GM23248 (cell line): ENCODE measurements around the gene CFAP57. TPM values are rescaled to one million over a fixed set of nuclear protein-coding genes. Genes with fewer than 3 reads are reported as not detected.

Experiments used
- DNase-seq: peaks from one replicate; pipeline ENCODE4 v3.0.0-alpha.2; 2015
- H2AFZ ChIP-seq: fragments of 200-600 bp; sonication (generic); 2 replicates; pipeline ENCODE4 v1.6.1; 2016; ENCODE audit warnings: antibody characterized with exemption
- H3F3A ChIP-seq: fragments of 200-600 bp; sonication (generic); 2 replicates; pipeline ENCODE4 v1.6.1; 2016; ENCODE audit warnings: mild to moderate bottlenecking, antibody characterized with exemption, mixed run types; ENCODE audit not compliant: insufficient read depth
- H3K27ac ChIP-seq: fragments of 200-600 bp; sonication (generic); 2 replicates; pipeline ENCODE4 v1.5.1; 2016; ENCODE audit warnings: mild to moderate bottlenecking
- H3K27me3 ChIP-seq: fragments of 200-600 bp; sonication (generic); replicated peaks from 2 replicates; pipeline ENCODE4 v1.6.1; 2016; ENCODE audit warnings: mild to moderate bottlenecking; ENCODE audit not compliant: insufficient read depth
- H3K36me3 ChIP-seq: fragments of 200-600 bp; sonication (generic); 2 replicates; pipeline ENCODE4 v1.6.1; 2016; ENCODE audit warnings: low read depth, mild to moderate bottlenecking
- H3K4me1 ChIP-seq: fragments of 200-600 bp; sonication (generic); 2 replicates; pipeline ENCODE4 v1.6.1; 2016; ENCODE audit warnings: mild to moderate bottlenecking; ENCODE audit not compliant: insufficient read depth
- H3K4me2 ChIP-seq: fragments of 200-600 bp; sonication (generic); one replicate; pipeline ENCODE4 v1.6.1; 2016; ENCODE audit warnings: mild to moderate bottlenecking; ENCODE audit not compliant: unreplicated experiment
- H3K4me3 ChIP-seq: fragments of 200-600 bp; sonication (generic); 2 replicates; pipeline ENCODE4 v1.5.1; 2016; ENCODE audit warnings: mild to moderate bottlenecking
- H3K79me2 ChIP-seq: fragments of 200-600 bp; sonication (generic); 2 replicates; pipeline ENCODE4 v1.6.1; 2016; ENCODE audit warnings: mild to moderate bottlenecking; ENCODE audit not compliant: insufficient read depth
- H3K9ac ChIP-seq: fragments of 200-600 bp; sonication (generic); 2 replicates; pipeline ENCODE4 v1.6.1; 2016; ENCODE audit warnings: mild to moderate bottlenecking
- H3K9me2 ChIP-seq: fragments of 200-600 bp; sonication (generic); 2 replicates; pipeline ENCODE4 v1.6.1; 2016; ENCODE audit warnings: mixed run types, mild to moderate bottlenecking, moderate library complexity; ENCODE audit not compliant: insufficient read depth
- H3K9me3 ChIP-seq: fragments of 200-600 bp; sonication (generic); one replicate; pipeline ENCODE4 v1.6.1; 2017; ENCODE audit warnings: low read depth
- H4K20me1 ChIP-seq: fragments of 200-600 bp; sonication (generic); 2 replicates; pipeline ENCODE4 v1.6.0; 2016; ENCODE audit not compliant: insufficient read depth
- EZH2 ChIP-seq: fragments of 200-600 bp; sonication (generic); IDR thresholded peaks from 2 replicates; pipeline ENCODE4 v1.6.1; 2018; ENCODE audit warnings: antibody characterized with exemption, mild to moderate bottlenecking; ENCODE audit not compliant: insufficient read depth, poor library complexity, severe bottlenecking
- EZH2phosphoT487 ChIP-seq: fragments of 200-600 bp; sonication (generic); IDR thresholded peaks from 2 replicates; pipeline ENCODE4 v1.6.1; 2018; ENCODE audit warnings: antibody characterized with exemption, moderate library complexity, mild to moderate bottlenecking, low read depth; ENCODE audit not compliant: insufficient read depth
- WGBS, 2 experiments: methylation state at CpG; one replicate each; pipeline ENCODE4 v1.1.6; 2015 to 2017; ENCODE audit warnings: low lambda C conversion rate in 2 of 2, low coverage in 1 of 2; ENCODE audit errors: missing lambda C conversion rate in 2 of 2; 5-methylcytosine and 5-hydroxymethylcytosine counted together
- in situ Hi-C: fragments of 300-500 bp; cut with MboI; formaldehyde crosslinking; loops from 2 replicates; pipeline ENCODE4 v1.15.0; 2020
- polyA plus RNA-seq: library from polyadenylated mRNA; unstranded; fragments of >200 nt; fragmentation: Nextera tagmentation; extraction: Ambion mirVana; gene quantifications from 2 replicates; pipeline ENCODE4 v1.2.1, GENCODE V29; 2016
- total RNA-seq: library from RNA; depleted of rRNA; stranded (reverse); fragments of >200 nt; shearing (Covaris generic); gene quantifications from 2 replicates; pipeline ENCODE4 v1.2.3, GENCODE V29; 2014

CFAP57 gene
- total and polyA plus RNA-seq, 2 experiments from 2014 or later = 0.32 to 0.35 TPM

- Histone ChIP-seq H3K9ac (no peak overlapping the region), H3K27me3 (no peaks in the 10 kb centered on the region; the same call in 1 of the 2 replicates), H3K9me2 (no peaks in the 10 kb centered on the region), H3K9me3 (no peaks in the 10 kb centered on the region), H3K79me2 (no peaks in the 10 kb centered on the region), H3K4me1 (no peaks in the 10 kb centered on the region), H3K27ac (no peak overlapping the region), H3K4me3 (no peak overlapping the region), H3F3A (no peaks in the 10 kb centered on the region), H3K4me2 (no peak overlapping the region), H4K20me1 (no peaks in the 10 kb centered on the region), H2AFZ (no peak overlapping the region), H3K36me3 (no peaks in the 10 kb centered on the region)
- TF ChIP-seq EZH2 = no peak
- TF ChIP-seq EZH2phosphoT487 = no peak
- in situ Hi-C loops = no loop called here
- 71 to 75% methylated on average over 9 of the region's 9 CpGs for WGBS, 2 experiments
- peak; percentile 77 for DNase-seq
Measured at GRCh38 chr1:43267291-43267805, 95.2 kb downstream of the CFAP57 start.

- Histone ChIP-seq H3K4me2 (no peak overlapping the region), H3K79me2 (no peaks in the 10 kb centered on the region), H3K36me3 (no peaks in the 10 kb centered on the region), H3K27me3 (no peaks in the 10 kb centered on the region; the same call in 1 of the 2 replicates), H2AFZ (no peak overlapping the region), H3K9ac (no peak overlapping the region), H3K27ac (no peak overlapping the region), H3K4me3 (no peak overlapping the region), H3F3A (no peaks in the 10 kb centered on the region), H3K4me1 (no peaks in the 10 kb centered on the region), H3K9me3 (no peaks in the 10 kb centered on the region), H4K20me1 (no peaks in the 10 kb centered on the region), H3K9me2 (no peaks in the 10 kb centered on the region)
- no peak for TF ChIP-seq EZH2
- no peak for TF ChIP-seq EZH2phosphoT487
- WGBS, 2 experiments = 75 to 80% methylated on average over 3 of the region's 3 CpGs
- in situ Hi-C loops = no loop called here
- no peak for DNase-seq
Measured at GRCh38 chr1:43267818-43268425, 95.8 kb downstream of the CFAP57 start.

DNA sequence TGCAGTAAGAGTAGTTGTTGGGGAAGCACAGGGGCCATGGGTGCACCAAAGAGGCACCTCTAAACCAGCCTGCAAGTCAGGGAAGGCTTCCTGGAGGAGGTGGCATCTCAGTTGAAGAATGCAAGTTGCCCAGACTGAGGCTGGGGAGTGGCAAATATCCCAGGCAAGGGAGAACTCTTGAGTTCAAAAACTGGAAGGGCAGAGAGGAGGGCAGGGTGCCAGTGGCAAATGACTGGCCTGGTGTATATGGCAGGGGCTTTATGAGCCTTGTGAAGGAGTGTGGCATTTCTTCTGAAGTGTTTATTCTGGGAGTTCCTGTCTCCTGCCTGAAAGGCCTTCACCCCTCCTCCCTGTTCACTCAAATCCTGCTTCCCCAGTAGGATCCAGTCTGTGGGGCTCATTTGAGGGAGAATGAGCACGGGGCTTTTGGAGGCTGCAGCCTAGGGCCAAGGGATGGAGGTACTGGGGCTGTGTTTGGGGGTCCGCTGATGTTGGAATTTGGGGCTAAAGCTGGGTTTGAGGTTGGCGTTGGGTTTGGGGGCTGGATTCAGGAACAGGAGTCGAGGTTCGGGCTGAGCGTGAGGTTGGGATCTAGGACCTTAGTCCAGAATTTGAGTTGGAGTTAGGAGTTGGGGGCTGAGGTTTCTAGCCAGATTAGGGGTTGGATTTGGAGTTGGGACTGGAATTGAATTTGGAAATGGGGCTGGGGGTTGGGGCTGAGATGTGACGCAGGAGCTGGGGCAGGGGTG lies 97.7 kb downstream of the CFAP57 start, which contains the start of gene TMEM125:
Gene TMEM125 (plus strand): TSS at position 357 of the 749 bp plus-strand sequence. CDS start 2,740 bp downstream, outside the sequence.
- WGBS, 2 experiments = 67 to 68% methylated on average over 7 of the region's 7 CpGs
- H2AFZ ChIP-seq = no peak within 1 kb of the TSS
- in situ Hi-C loops = no loop called here

DNA sequence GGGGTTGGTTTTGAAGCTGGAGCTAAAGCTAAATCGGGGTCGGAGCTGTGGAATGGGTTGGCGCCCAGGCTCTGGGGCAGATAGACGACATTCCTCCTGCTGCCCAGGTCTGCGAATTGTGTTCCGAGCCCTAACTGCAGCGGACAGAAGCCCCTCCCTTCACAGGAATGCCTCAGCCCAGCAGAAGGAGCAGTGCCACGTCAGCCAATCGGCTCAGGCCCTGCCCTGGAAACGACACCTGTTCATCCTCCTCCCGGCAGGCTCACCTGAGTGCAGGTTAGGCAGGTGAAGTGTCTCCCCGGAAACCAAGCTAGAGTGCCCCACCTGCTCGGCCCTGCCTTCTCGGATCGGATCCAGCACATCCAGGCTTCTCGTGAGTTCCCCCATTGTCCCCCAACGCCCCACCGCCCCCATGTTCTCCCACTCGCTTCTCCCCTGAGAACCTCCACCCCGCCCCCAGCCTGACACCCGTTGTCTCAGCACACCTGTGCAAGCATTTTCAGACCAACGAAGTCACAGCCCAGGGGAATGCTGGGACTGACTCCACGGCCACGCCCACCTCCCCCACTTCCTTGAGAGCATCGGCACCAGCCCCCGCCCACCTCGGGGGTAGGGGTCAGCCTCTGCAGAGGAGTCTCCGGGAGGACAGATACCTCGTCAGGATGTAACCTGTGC lies 98.4 kb downstream of the CFAP57 start:
- Histone ChIP-seq H3K9ac (no peak overlapping the region), H2AFZ (no peak overlapping the region)
- WGBS, 2 experiments = 19% methylated on average over 23 to 29 of the region's 29 CpGs

More for the DNA sequence above, 97.7 kb downstream of the CFAP57 start, which contains the start of gene TMEM125:
- H3K9ac ChIP-seq = no peak within 1 kb of the TSS
- no peaks in the 10 kb centered on the region for H3K4me1 ChIP-seq
- no peaks in the 10 kb centered on the region for H3F3A ChIP-seq
- no peaks in the 10 kb centered on the region for H3K9me3 ChIP-seq
- no peaks in the 10 kb centered on the region for H3K79me2 ChIP-seq
- no peak within 1 kb of the TSS for H3K27ac ChIP-seq
- H3K9me2 ChIP-seq = no peaks in the 10 kb centered on the region
- H3K27me3 ChIP-seq = no peaks in the 10 kb centered on the region; the same call in 1 of the 2 replicates
- no peak within 1 kb of the TSS for H3K4me3 ChIP-seq
- no peak for TF ChIP-seq EZH2
- TF ChIP-seq EZH2phosphoT487 = no peak
- H3K4me2 ChIP-seq = no peak within 1 kb of the TSS
- H3K36me3 ChIP-seq = no peaks in the 10 kb centered on the region
- H4K20me1 ChIP-seq = no peaks in the 10 kb centered on the region
- no peak for DNase-seq

More for the DNA sequence above, 98.4 kb downstream of the CFAP57 start:
- H3K4me2 ChIP-seq = no peak overlapping the region
- H3K4me1 ChIP-seq = no peaks in the 10 kb centered on the region
- in situ Hi-C loops = no loop called here
- H4K20me1 ChIP-seq = no peaks in the 10 kb centered on the region
- DNase-seq = peak; percentile 8
- H3K79me2 ChIP-seq = no peaks in the 10 kb centered on the region
- no peak overlapping the region for H3K27ac ChIP-seq
- H3F3A ChIP-seq = no peaks in the 10 kb centered on the region
- no peak for TF ChIP-seq EZH2
- no peak for TF ChIP-seq EZH2phosphoT487
- H3K9me3 ChIP-seq = no peaks in the 10 kb centered on the region
- H3K9me2 ChIP-seq = no peaks in the 10 kb centered on the region
- H3K27me3 ChIP-seq = no peaks in the 10 kb centered on the region; the same call in 1 of the 2 replicates
- H3K36me3 ChIP-seq = no peaks in the 10 kb centered on the region
- no peak overlapping the region for H3K4me3 ChIP-seq
